GM12892 (cell line): ENCODE measurements around the gene GLRX5. TPM values are rescaled to one million over a fixed set of nuclear protein-coding genes. Genes with fewer than 3 reads are reported as not detected.

ENCODE experiments used
- DNase-seq: peaks from one replicate; pipeline ENCODE4 v3.0.0; 2011; ENCODE audit not compliant: insufficient read length
- FAIRE-seq: peaks from 2 replicates; lab custom pipeline; 2011; peaks lifted over from hg19 to GRCh38; lab: Jason Lieb, UNC
- POLR2A ChIP-seq: IDR thresholded peaks from 2 replicates; pipeline ENCODE4 v1.6.1; 2011; ENCODE audit warnings: low read depth, low read length, control low read depth
- POLR2AphosphoS5 ChIP-seq: IDR thresholded peaks from 2 replicates; pipeline ENCODE4 v1.6.1; 2011; ENCODE audit warnings: low read depth, low read length, control low read depth
- TAF1 ChIP-seq: IDR thresholded peaks from 2 replicates; pipeline ENCODE4 v1.6.1; 2011; ENCODE audit warnings: low read depth, mild to moderate bottlenecking, control low read depth, low read length, borderline replicate concordance
- polyA plus RNA-seq: library from polyadenylated mRNA; unstranded; fragments of >200 nt; gene quantifications from one replicate; pipeline ENCODE4 v1.2.1, GENCODE V29; 2012; ENCODE audit warnings: missing spikeins, inconsistent platforms; ENCODE audit not compliant: missing spikeins

Gene GLRX5
- 46.2 TPM for polyA plus RNA-seq

GRCh38 chr14:95534299-95535225 lies at the start of gene GLRX5:
TSS of gene GLRX5 (plus strand) at chr14:95535050. CDS start at chr14:95535090, 40 bp downstream.
- TF ChIP-seq POLR2A (peak; percentile 67; the same call in 1 of the 2 replicates), POLR2AphosphoS5 (peak; percentile 56; the same call in 1 of the 2 replicates), TAF1 (peak; percentile 45; the same call in 1 of the 2 replicates)
- DNase-seq = peak; percentile 95
- FAIRE-seq = peak; percentile 100

GRCh38 chr14:95485222-95485819 lies 49.5 kb upstream of the GLRX5 start:
- FAIRE-seq (no peak), DNase-seq (no peak)
- no peak for TF ChIP-seq POLR2AphosphoS5
- TF ChIP-seq POLR2A = no peak
- TF ChIP-seq TAF1 = no peak

GRCh38 chr14:95486875-95487668 lies 47.8 kb upstream of the GLRX5 start:
- TF ChIP-seq TAF1 (no peak), POLR2A (no peak), POLR2AphosphoS5 (no peak)
- DNase-seq (no peak), FAIRE-seq (peak; percentile 60)

GRCh38 chr14:95487669-95488084 lies 47.2 kb upstream of the GLRX5 start:
- TF ChIP-seq POLR2A = no peak
- TF ChIP-seq TAF1 = no peak
- no peak for TF ChIP-seq POLR2AphosphoS5
- no peak for DNase-seq
- no peak for FAIRE-seq

- no peak for TF ChIP-seq POLR2AphosphoS5
- TF ChIP-seq POLR2A = no peak
- DNase-seq (no peak), FAIRE-seq (no peak)
Measured at GRCh38 chr14:95488376-95489213, 46.3 kb upstream of the GLRX5 start.

GRCh38 chr14:95489214-95490137 lies 45.4 kb upstream of the GLRX5 start:
- no peak for DNase-seq
- FAIRE-seq = peak; percentile 36
- TF ChIP-seq TAF1 (no peak), POLR2AphosphoS5 (no peak), POLR2A (no peak)

GRCh38 chr14:95490138-95490509 lies 44.7 kb upstream of the GLRX5 start:
- FAIRE-seq = no peak
- no peak for DNase-seq
- TF ChIP-seq POLR2AphosphoS5 (no peak), TAF1 (no peak), POLR2A (no peak)

- FAIRE-seq (peak; percentile 9), DNase-seq (no peak)
- TF ChIP-seq POLR2AphosphoS5 (no peak), TAF1 (no peak), POLR2A (no peak)
Measured at GRCh38 chr14:95490727-95491451, 44.0 kb upstream of the GLRX5 start.
